CD4-positive, alpha-beta T cell treated with Interleukin-4 for 4 hours (primary cell): ENCODE measurements around the gene OR1M1.
"Not testable (repeated sequence)": the region's sequence is repeated elsewhere in the genome, so short reads cannot be mapped to it uniquely, and the experiment has no call there.

ENCODE experiments used
- DNase-seq: peaks from one replicate; pipeline ENCODE4 v3.0.0-alpha.2; 2020

OR1M1 gene

GRCh38 chr19:9086761-9087160 lies at the start of gene OR1M1:
OR1M1 (plus strand) TSS chr19:9087061; CDS start chr19:9093245, 6,184 bp downstream.
- DNase-seq, result no peak

- DNase-seq, result no peak
These were observed 49.3 kb upstream of the OR1M1 start for GRCh38 chr19:9037400-9038062.

DNA sequence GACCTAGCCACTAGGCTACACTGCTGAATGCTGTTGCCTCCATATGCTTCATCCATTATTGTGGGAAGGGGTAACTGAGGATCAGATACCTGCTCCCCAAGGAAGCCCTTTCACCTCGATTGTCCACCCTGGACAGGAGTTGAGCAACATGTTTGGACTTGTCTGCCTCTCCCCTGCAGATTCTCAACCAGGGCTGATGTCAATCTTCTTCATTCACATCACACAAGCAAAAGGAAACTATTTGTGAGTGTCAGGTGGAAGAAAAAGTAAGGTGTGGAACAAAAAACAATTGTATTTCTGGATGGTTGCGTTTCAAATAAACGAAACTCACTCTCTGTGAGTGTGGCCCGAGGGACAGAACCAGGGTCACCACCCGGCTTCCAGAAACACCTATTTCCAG lies 47.1 kb upstream of the OR1M1 start:
- no peak for DNase-seq

DNA sequence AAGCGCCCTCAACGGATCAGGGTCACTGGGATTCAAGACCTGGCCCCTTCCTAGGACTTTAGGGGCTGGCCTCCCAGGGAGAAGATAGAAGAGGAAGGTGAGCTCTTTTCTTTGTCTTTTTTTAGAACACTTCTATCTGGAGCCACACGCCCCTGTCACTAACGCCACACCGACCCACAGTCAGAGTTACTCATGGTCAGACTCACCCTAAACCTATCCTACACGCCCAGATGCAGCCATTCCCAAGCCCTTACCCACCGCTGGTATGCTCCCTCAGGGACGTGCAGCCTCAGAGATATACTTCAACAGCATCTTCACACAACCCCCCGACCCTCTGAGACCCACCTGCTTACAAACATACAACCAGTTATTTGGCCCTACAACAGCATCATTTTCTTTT lies 46.7 kb upstream of the OR1M1 start:
- DNase-seq, result no peak

GRCh38 chr19:9041023-9041422 lies 45.8 kb upstream of the OR1M1 start:
- no peak for DNase-seq

DNA sequence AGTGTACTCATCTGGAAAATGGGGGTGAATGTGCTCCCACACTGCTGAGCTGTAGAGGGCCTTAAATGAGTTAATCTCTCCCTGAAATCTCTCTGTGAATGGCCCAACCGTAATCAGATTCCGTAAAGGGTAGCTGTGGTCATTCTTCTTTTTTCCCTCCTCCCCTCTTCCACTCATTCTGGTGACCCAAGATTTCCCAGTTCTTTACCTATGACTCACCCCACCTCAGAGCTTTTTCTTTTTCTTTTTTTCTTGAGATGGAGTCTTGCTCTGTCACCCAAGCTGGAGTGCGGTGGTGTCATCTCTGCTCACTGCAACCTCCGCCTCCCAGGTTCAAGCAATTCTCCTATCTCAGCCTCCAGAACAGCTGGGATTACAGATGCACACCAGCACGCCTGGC lies 43.3 kb upstream of the OR1M1 start:
- no peak for DNase-seq

GRCh38 chr19:9044449-9044848 lies 42.4 kb upstream of the OR1M1 start:
- no peak for DNase-seq

GRCh38 chr19:9046694-9047093 lies 40.2 kb upstream of the OR1M1 start:
- no peak for DNase-seq

GRCh38 chr19:9052894-9053293 lies 34.0 kb upstream of the OR1M1 start:
- DNase-seq, result no peak

GRCh38 chr19:9053674-9054073 lies 33.2 kb upstream of the OR1M1 start:
- DNase-seq, result not testable (repeated sequence)

- no peak for DNase-seq
These were observed 32.7 kb upstream of the OR1M1 start for GRCh38 chr19:9054207-9054606.

- DNase-seq, result no peak
These were observed 32.1 kb upstream of the OR1M1 start for GRCh38 chr19:9054765-9055164.

DNA sequence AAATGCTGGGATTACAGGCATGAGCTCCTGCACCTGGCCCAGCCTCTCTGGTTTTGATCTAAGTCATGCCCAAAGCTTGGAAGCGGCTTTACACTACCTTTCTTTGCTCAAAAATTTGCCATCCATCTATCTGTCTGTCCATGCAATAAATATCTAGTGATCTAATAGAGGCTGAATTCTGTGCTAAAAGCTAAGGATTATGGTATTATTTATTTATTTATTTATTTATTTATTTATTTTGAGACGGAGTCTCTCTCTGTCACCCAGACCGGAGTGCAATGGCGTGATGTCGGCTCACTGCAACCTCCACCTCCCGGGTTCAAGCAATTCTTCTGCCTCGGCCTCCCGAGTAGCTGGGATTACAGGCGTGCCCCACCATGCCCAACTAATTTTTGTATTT lies 30.7 kb upstream of the OR1M1 start:
- DNase-seq, result not testable (repeated sequence)

- no peak for DNase-seq
These were observed 29.2 kb upstream of the OR1M1 start for GRCh38 chr19:9057505-9058258.

DNA sequence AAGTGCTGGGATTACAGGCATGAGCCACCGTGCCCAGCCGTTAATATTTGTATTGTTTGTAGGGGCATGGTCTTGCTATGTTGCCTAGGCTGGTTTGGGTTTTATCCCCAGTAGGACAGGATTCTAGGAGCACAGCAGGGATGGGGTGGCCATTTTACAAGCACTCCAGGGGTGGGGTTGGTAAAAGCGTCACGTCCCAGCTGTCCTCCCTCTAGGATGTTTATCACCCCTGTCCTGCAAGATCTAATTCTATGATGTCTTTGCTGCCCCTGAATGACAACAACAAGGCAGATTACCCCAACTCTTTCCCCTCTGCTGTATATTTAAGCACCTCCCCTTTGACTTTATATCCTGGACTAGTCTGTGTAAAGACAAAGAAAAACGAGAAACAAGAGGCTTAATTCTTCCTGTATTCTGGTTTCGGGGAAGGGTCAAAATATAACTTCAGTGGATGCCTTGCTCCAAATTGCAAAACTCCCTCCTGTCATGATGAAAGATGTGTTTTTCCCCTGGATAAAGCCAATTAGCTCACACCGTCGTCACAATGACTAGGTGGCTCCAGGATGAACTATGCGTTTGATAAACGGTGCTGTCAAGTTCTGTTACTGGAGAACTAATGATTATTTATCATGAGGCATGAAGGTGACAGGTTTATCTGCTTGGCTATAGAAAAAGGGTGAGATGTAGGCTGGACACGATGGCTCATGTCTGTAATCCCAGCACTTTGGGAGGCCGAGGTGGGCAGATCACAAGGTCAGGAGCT lies 27.8 kb upstream of the OR1M1 start:
- no peak for DNase-seq

DNA sequence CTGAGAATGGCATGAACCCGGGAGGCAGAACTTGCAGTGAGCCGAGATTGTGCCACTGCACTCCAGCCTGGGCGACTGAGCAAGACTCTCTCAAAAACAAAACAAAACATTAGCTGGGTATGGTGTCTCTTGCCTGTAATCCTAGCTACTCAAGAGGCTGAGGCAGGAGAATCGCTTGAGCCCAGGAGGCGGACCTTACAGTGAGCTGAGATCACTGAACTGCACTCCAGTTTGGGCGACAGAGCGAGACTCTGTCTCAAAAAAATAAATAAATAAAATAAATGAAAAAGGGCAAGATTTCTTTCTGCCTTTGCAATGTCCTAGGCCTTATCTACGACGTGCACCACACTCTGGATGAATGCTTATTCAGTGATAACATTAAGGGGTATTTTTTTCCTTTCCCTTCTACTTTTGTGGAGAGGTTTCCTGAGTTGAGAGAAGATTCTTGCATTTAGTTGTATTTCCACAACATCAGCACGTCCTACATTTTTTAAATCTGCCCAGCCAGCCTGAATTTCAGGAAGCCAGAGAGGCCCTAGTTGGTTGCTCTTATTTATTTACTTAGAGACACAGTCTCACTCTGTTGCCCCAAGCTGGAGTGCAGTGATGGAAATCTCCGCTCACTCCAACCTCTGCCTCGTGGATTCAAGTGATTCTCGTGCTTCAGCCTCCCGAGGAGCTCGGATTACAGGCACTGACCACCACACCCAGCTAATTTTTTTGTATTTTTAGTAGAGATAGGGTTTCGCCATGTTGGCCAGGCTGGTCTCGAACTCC lies 26.1 kb upstream of the OR1M1 start:
- no peak for DNase-seq

DNA sequence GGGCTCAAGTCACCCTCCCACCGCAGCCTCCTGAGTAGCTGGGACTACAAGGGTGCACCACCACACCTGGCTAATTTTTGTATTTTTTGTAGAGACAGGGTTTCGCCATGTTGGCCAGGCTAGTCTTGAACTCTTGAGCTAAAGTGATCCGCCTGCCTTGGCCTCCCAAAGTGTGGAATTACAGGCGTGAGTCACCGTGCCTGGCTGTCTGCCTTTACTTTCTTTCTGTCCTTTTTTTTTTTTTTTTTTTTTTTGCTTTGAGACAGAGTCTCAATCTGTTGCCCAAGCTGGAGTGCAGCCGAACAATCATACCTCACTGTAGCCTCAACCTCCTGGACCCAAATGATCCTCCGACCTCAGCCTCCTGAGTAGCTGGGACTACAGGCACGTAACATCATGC lies 25.0 kb upstream of the OR1M1 start:
- no peak for DNase-seq

DNA sequence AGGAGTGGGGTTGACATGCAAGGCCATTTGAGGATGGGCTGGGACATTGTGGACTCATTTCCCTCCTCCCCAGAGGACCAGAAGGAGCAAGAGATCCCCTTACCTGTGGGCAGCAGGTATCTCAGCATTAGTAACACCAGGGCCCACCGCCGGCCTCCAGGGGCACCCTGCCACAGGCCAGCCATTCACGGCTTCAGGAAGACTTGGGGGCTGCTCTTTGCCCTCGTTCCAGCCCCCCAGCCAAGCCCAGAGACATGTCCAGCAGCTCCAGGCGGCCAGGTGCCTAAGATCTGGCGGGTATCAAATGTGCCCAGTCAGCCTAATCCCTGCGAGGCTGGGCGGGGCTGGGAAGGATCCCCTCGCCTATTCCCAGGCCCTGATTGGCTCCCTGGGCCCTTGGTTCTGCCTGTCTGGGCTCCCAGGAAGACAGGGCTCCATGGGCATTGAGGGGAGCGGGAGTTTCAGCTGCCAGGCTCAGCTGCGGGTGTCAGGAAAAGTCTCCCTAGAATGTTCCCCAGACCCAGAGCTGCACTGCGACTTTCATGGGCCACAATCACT lies 21.3 kb upstream of the OR1M1 start:
- DNase-seq, result no peak

GRCh38 chr19:9070066-9070465 lies 16.8 kb upstream of the OR1M1 start:
- DNase-seq, result no peak

- not testable (repeated sequence) for DNase-seq
These were observed 15.1 kb upstream of the OR1M1 start for GRCh38 chr19:9071720-9072119.

DNA sequence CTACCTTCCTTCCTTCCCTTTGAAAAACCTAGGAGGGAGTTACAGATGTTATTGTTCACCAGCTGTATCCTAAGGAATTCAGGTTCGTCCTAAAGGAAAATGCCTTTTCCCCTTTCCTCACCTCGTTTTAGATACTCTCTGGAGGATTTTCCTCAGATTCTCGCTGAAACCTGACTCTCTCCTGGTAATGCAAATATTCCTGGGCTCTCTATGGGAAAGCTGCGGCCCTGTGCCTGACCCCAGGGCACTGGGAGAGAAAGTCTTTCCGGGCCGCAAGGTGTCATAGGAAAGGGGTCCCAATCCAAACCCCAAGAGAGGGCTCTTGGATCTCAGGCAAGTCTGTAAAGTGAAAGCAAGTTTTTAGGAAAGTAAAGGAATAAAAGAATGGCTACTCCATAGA lies 13.1 kb upstream of the OR1M1 start:
- DNase-seq, result no peak

GRCh38 chr19:9075064-9075949 lies 11.6 kb upstream of the OR1M1 start:
- no peak for DNase-seq
